ENCODE results near the gene CFAP97D2.

GRCh38 chr13:114155926-114156883, 22.9 kb upstream of the CFAP97D2 start:
- TF ChIP-seq CTCF (IDR thresholded peaks at IDR 0.05), result no peak
- no peak for TF ChIP-seq ZFX (IDR thresholded peaks at IDR 0.05; ENCODE audit: borderline replicate concordance)

Measured in 22Rv1 (cell line).